ENCODE measurements around the gene RNU5D-1. TPM values are rescaled to one million over a fixed set of nuclear protein-coding genes. Genes with fewer than 3 reads are reported as not detected.

The RNU5D-1 gene
- total and polyA plus RNA-seq, 2 of the 13 experiments (the other 11 are each of a cell fraction or from before 2014, with no cell fraction given) = 165 TPM; not detected in 1

GRCh38 chr1:44730741-44731512 lies at the start of gene RNU5D-1 (continued):
- TF ChIP-seq KLF6 (CRISPR knock-in tag; IDR thresholded peaks at IDR 0.05) = peak; percentile 12; the same call in 1 of the 2 replicates
- TF ChIP-seq, protein P1, sequence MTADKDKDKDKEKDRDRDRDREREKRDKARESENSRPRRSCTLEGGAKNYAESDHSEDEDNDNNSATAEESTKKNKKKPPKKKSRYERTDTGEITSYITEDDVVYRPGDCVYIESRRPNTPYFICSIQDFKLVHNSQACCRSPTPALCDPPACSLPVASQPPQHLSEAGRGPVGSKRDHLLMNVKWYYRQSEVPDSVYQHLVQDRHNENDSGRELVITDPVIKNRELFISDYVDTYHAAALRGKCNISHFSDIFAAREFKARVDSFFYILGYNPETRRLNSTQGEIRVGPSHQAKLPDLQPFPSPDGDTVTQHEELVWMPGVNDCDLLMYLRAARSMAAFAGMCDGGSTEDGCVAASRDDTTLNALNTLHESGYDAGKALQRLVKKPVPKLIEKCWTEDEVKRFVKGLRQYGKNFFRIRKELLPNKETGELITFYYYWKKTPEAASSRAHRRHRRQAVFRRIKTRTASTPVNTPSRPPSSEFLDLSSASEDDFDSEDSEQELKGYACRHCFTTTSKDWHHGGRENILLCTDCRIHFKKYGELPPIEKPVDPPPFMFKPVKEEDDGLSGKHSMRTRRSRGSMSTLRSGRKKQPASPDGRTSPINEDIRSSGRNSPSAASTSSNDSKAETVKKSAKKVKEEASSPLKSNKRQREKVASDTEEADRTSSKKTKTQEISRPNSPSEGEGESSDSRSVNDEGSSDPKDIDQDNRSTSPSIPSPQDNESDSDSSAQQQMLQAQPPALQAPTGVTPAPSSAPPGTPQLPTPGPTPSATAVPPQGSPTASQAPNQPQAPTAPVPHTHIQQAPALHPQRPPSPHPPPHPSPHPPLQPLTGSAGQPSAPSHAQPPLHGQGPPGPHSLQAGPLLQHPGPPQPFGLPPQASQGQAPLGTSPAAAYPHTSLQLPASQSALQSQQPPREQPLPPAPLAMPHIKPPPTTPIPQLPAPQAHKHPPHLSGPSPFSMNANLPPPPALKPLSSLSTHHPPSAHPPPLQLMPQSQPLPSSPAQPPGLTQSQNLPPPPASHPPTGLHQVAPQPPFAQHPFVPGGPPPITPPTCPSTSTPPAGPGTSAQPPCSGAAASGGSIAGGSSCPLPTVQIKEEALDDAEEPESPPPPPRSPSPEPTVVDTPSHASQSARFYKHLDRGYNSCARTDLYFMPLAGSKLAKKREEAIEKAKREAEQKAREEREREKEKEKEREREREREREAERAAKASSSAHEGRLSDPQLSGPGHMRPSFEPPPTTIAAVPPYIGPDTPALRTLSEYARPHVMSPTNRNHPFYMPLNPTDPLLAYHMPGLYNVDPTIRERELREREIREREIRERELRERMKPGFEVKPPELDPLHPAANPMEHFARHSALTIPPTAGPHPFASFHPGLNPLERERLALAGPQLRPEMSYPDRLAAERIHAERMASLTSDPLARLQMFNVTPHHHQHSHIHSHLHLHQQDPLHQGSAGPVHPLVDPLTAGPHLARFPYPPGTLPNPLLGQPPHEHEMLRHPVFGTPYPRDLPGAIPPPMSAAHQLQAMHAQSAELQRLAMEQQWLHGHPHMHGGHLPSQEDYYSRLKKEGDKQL (CRISPR knock-in tag; IDR thresholded peaks at IDR 0.05; ENCODE audit: low read depth) = no peak
- no peak for TF ChIP-seq ZNF704 (CRISPR knock-in tag; IDR thresholded peaks at IDR 0.05; ENCODE audit: borderline replicate concordance)
- TF ChIP-seq NBN (conservative IDR thresholded peaks at IDR 0.05) = no peak
- TF ChIP-seq, protein P2, sequence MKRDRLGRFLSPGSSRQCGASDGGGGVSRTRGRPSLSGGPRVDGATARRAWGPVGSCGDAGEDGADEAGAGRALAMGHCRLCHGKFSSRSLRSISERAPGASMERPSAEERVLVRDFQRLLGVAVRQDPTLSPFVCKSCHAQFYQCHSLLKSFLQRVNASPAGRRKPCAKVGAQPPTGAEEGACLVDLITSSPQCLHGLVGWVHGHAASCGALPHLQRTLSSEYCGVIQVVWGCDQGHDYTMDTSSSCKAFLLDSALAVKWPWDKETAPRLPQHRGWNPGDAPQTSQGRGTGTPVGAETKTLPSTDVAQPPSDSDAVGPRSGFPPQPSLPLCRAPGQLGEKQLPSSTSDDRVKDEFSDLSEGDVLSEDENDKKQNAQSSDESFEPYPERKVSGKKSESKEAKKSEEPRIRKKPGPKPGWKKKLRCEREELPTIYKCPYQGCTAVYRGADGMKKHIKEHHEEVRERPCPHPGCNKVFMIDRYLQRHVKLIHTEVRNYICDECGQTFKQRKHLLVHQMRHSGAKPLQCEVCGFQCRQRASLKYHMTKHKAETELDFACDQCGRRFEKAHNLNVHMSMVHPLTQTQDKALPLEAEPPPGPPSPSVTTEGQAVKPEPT (CRISPR knock-in tag; IDR thresholded peaks at IDR 0.05; ENCODE audit: low read depth) = no peak
- no peak for TF ChIP-seq SATB2 (CRISPR knock-in tag; IDR thresholded peaks at IDR 0.05)
- TF ChIP-seq BHLHE40 (IDR thresholded peaks at IDR 0.05; ENCODE audit: low read length) = no peak
- TF ChIP-seq SRSF9 (IDR thresholded peaks at IDR 0.05; ENCODE audit: borderline replicate concordance, insufficient read depth, low read depth, low read length, poor library complexity, severe bottlenecking) = no peak
- no peak for TF ChIP-seq PITX1 (CRISPR knock-in tag; IDR thresholded peaks at IDR 0.05)
- TF ChIP-seq, protein P3, sequence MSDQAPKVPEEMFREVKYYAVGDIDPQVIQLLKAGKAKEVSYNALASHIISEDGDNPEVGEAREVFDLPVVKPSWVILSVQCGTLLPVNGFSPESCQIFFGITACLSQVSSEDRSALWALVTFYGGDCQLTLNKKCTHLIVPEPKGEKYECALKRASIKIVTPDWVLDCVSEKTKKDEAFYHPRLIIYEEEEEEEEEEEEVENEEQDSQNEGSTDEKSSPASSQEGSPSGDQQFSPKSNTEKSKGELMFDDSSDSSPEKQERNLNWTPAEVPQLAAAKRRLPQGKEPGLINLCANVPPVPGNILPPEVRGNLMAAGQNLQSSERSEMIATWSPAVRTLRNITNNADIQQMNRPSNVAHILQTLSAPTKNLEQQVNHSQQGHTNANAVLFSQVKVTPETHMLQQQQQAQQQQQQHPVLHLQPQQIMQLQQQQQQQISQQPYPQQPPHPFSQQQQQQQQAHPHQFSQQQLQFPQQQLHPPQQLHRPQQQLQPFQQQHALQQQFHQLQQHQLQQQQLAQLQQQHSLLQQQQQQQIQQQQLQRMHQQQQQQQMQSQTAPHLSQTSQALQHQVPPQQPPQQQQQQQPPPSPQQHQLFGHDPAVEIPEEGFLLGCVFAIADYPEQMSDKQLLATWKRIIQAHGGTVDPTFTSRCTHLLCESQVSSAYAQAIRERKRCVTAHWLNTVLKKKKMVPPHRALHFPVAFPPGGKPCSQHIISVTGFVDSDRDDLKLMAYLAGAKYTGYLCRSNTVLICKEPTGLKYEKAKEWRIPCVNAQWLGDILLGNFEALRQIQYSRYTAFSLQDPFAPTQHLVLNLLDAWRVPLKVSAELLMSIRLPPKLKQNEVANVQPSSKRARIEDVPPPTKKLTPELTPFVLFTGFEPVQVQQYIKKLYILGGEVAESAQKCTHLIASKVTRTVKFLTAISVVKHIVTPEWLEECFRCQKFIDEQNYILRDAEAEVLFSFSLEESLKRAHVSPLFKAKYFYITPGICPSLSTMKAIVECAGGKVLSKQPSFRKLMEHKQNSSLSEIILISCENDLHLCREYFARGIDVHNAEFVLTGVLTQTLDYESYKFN (CRISPR knock-in tag; conservative IDR thresholded peaks at IDR 0.05) = no peak
- TF ChIP-seq RFX3 (CRISPR knock-in tag; IDR thresholded peaks at IDR 0.05) = no peak
- no peak for TF ChIP-seq ZNF317 (CRISPR knock-in tag; IDR thresholded peaks at IDR 0.05)
- no peak for TF ChIP-seq EHMT2 (IDR thresholded peaks at IDR 0.05; ENCODE audit: borderline replicate concordance, low read depth, low read length)
- TF ChIP-seq SNRNP70 (IDR thresholded peaks at IDR 0.05; ENCODE audit: low read depth, low read length) = no peak

Data from HepG2 (cell line).